GM12891 (cell line): ENCODE measurements around the gene VKORC1L1.
A peak's percentile ranks its signal among the peaks of the same experiment; 100 is the strongest.

Source experiments
- DNase-seq: peaks from one replicate; pipeline ENCODE4 v3.0.0; 2011; ENCODE audit warnings: low spot score; ENCODE audit not compliant: insufficient read length
- FAIRE-seq: peaks from 2 replicates; lab custom pipeline; 2011; peaks lifted over from hg19 to GRCh38; lab: Jason Lieb, UNC
- PAX5 ChIP-seq: IDR thresholded peaks from 2 replicates; pipeline ENCODE4 v1.6.1; 2011; ENCODE audit warnings: low read length, moderate library complexity, mild to moderate bottlenecking; ENCODE audit not compliant: insufficient read depth, severe bottlenecking
- POLR2A ChIP-seq: IDR thresholded peaks from 2 replicates; pipeline ENCODE4 v1.6.1; 2011; ENCODE audit warnings: low read depth, low read length, control low read depth
- POLR2AphosphoS5 ChIP-seq: IDR thresholded peaks from 2 replicates; pipeline ENCODE4 v1.6.1; 2011; ENCODE audit warnings: low read depth, low read length, control low read depth
- POU2F2 ChIP-seq: IDR thresholded peaks from 2 replicates; pipeline ENCODE4 v1.6.1; 2011; ENCODE audit warnings: low read depth, mild to moderate bottlenecking, control low read depth, low read length, moderate library complexity
- SPI1 ChIP-seq: IDR thresholded peaks from 2 replicates; pipeline ENCODE4 v1.6.1; 2011; ENCODE audit warnings: low read depth, low read length, control low read depth
- TAF1 ChIP-seq: IDR thresholded peaks from 2 replicates; pipeline ENCODE4 v1.6.1; 2011; ENCODE audit warnings: low read depth, low read length, control low read depth

Gene VKORC1L1

DNA sequence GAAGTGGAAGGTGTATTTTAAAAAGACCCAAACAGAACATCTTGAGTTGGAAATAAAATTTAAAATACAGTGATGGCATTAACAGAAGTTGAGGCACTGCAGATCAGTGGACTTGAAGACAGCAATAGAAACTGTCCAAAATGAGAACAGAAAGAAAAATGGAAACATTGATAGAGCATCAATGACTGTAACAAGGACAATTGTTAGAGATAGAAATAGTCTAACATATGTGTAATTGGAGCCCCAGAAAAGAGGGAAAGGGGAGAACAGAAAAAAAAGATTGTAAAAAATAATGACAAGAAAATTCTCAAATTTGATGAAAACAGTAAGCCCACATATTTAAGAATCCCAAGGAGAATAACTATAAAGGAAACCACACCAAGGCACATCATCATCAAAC, 29.4 kb downstream of the VKORC1L1 start:
- DNase-seq (no peak), FAIRE-seq (no peak)
- TF ChIP-seq POLR2AphosphoS5 (no peak), PAX5 (no peak), TAF1 (no peak), POU2F2 (no peak), POLR2A (no peak), SPI1 (no peak)

- FAIRE-seq (no peak), DNase-seq (no peak)
- no peak for TF ChIP-seq PAX5
- no peak for TF ChIP-seq POU2F2
- no peak for TF ChIP-seq TAF1
- TF ChIP-seq POLR2A: no peak
- no peak for TF ChIP-seq POLR2AphosphoS5
- TF ChIP-seq SPI1: no peak
These were observed 34.8 kb downstream of the VKORC1L1 start for GRCh38 chr7:65907501-65908198.

DNA sequence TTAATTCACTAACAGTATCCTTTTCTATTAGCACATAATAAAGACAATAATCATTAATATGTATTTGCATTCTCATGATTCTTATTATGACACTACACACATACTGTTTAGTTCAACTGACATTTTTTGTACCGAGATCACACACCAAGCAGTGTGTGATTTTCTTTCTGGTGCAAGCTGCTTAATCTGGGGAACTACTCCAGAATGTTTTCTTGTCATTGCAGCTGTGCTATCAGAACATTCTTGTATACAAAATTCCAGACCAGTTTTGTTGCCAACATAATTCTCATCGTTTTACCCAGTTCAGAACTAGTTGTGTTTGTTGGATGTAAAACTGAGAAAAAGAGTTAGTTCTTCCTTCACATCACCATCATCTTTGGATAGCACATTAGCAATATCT, 37.4 kb downstream of the VKORC1L1 start:
- TF ChIP-seq POLR2AphosphoS5: no peak
- no peak for TF ChIP-seq POU2F2
- no peak for TF ChIP-seq POLR2A
- no peak for TF ChIP-seq TAF1
- no peak for TF ChIP-seq PAX5
- TF ChIP-seq SPI1: no peak
- DNase-seq: no peak
- FAIRE-seq: no peak

DNA sequence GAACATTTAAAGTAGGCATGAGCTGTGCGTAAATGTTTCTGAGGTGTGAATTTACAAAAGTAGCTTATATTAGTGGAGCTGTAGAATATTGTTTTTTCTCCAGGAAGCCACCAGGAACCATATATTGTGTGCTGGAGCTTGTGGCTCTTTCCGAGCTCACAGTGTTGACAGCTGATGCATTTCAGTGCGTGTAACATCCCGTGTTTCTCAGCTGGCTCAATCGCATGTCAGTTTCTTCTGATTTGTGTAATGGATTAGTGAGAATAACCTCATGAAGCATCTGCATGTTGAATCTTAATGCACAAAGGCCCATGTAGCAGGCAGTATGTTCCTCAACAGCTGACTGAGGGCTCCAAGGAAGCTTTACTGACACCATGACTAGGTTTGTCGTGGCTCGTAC, 39.4 kb downstream of the VKORC1L1 start:
- FAIRE-seq (no peak), DNase-seq (no peak)
- TF ChIP-seq TAF1: no peak
- TF ChIP-seq POLR2A: no peak
- no peak for TF ChIP-seq POLR2AphosphoS5
- no peak for TF ChIP-seq PAX5
- no peak for TF ChIP-seq POU2F2
- no peak for TF ChIP-seq SPI1

DNA sequence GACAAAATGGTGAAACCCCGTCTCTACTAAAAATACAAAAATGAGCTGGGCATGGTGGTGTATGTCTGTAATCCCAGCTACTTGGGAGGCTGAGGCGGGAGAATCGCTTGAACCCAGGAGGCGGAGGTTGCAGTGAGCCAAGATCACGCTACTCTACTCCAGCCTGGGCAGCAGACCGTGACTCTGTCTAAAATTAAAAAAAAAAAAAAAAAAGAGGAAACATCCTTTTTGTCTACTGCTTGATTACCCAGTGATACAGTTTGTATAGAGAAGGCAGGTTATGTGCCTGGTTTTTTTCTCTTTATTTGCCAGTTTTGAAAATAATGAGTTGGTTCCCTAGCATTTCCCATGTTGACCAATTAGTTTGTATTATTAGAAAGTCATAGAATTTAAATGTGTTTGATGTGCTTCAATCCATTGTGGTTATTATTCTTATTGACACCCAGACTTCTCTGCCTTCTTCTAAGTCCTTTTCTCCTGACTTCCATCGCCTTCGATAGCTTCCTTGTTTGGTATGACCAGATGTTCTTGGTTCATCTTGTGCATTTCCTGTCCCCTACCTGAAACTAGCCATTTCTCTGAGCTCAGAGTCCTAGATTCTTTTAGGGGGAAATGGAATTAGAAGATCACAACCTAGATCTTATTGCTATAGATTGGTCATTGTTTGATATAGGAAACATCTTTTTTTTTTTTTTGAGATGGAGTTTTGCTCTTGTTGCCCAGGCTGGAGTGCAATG, 43.2 kb downstream of the VKORC1L1 start:
- DNase-seq (no peak), FAIRE-seq (no peak)
- TF ChIP-seq PAX5 (peak; percentile 83), TAF1 (no peak)

- no peak for TF ChIP-seq POU2F2
- no peak for TF ChIP-seq POLR2AphosphoS5
- TF ChIP-seq PAX5: no peak
- TF ChIP-seq TAF1: no peak
- TF ChIP-seq SPI1: no peak
- no peak for TF ChIP-seq POLR2A
- FAIRE-seq: no peak
- no peak for DNase-seq
These were observed 50.4 kb downstream of the VKORC1L1 start for GRCh38 chr7:65923316-65923715.

DNA sequence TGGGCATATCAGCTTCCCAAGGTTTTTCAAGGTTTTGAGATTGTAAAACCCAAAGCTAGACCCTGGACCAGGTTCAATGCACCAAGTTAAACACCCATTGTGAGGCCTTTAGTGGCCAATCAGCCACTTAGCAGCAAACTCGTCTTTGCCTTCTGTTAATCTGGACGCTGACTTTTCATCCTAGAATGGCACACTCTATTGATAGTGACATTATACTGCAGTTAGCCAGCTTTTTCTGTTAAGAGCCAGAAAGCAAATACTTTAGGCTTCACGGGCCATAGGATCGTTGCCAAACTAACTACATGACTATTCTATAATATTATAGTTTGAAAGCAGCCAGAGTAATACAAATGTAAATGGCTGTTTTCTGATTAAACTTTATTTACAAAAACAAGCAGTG, 51.3 kb downstream of the VKORC1L1 start:
- TF ChIP-seq TAF1: no peak
- DNase-seq (no peak), FAIRE-seq (no peak)

- DNase-seq (no peak), FAIRE-seq (no peak)
- no peak for TF ChIP-seq TAF1
- no peak for TF ChIP-seq POLR2AphosphoS5
- no peak for TF ChIP-seq SPI1
- TF ChIP-seq POLR2A: no peak
- no peak for TF ChIP-seq PAX5
- TF ChIP-seq POU2F2: no peak
These were observed 52.2 kb downstream of the VKORC1L1 start for GRCh38 chr7:65925040-65925439.

- TF ChIP-seq SPI1 (no peak), POLR2AphosphoS5 (no peak), POLR2A (no peak), POU2F2 (no peak), PAX5 (no peak), TAF1 (no peak)
- FAIRE-seq (no peak), DNase-seq (no peak)
These were observed 53.7 kb downstream of the VKORC1L1 start for GRCh38 chr7:65926588-65926987.

GRCh38 chr7:65927489-65928448, 54.9 kb downstream of the VKORC1L1 start:
- DNase-seq (no peak), FAIRE-seq (no peak)
- TF ChIP-seq POU2F2: no peak
- no peak for TF ChIP-seq PAX5
- TF ChIP-seq SPI1: no peak
- TF ChIP-seq TAF1: no peak
